HL-60 (cell line): ENCODE results near the gene MDP1.

Source experiments
- CTCF ChIP-seq: IDR thresholded peaks from one replicate; pipeline ENCODE4 v1.5.1; 2011; ENCODE audit warnings: low read length, control low read depth, inconsistent platforms; ENCODE audit not compliant: insufficient read depth
- GABPA ChIP-seq: IDR thresholded peaks from 2 replicates; pipeline ENCODE4 v1.6.1; 2012; ENCODE audit warnings: low read depth
- POLR2AphosphoS5 ChIP-seq: IDR thresholded peaks from 2 replicates; pipeline ENCODE4 v1.6.1; 2012; ENCODE audit warnings: low read depth
- REST ChIP-seq: IDR thresholded peaks from 2 replicates; pipeline ENCODE4 v1.6.1; 2012; ENCODE audit warnings: low read depth; ENCODE audit not compliant: insufficient replicate concordance

DNA sequence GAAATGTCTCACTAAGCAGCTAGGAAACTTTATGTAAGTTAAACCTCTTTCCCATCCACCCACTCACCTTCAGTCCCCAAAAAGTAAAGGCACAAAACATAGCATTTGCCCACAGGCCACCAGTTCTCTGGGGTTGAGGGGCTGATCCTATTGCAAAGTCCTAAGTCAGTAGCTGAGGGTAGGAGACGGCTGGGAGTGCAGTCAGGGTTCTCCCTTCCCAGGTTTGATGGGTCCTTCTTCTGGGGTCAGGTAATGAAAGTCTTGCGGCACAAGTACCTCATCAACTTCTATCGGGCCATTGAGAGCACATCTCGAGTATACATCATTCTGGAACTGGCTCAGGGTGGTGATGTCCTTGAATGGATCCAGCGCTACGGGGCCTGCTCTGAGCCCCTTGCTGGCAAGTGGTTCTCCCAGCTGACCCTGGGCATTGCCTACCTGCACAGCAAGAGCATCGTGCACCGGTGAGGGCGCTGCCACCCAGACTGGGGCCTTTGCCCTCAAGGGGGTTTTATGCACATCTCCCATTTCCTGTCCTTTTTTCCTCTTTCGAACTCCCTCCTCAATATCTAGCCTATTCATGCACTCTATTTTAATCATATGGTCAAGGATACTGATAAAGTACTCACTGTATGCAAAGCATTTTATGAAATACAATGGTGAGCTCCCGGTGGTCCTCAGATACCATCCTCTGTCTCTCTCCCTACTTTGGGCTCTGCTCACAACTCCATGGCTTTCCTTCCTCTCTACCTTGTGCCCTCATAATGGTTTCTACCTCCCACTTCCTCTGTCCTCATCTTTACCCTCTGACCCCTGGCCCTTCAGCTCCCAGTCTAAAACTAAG lies 9.4 kb downstream of the MDP1 start:
- no peak for TF ChIP-seq CTCF
- TF ChIP-seq GABPA, result no peak
- TF ChIP-seq POLR2AphosphoS5, result no peak
- TF ChIP-seq REST, result no peak
